ENCODE measurements around the gene AGAP3. TPM values are rescaled to one million over a fixed set of nuclear protein-coding genes. Genes with fewer than 3 reads are reported as not detected.

The AGAP3 gene
- total RNA-seq, 2 donors from 2014 or later, result 52.1 to 62.8 TPM

- H3K27me3 ChIP-seq (replicated peaks; ENCODE audit: insufficient read depth), result no peaks in the 10 kb centered on the region
- no peak for ATAC-seq (ENCODE audit: insufficient number of reproducible peaks, low FRiP score, low read depth)
- H3K9me3 ChIP-seq, result no peaks in the 10 kb centered on the region
- H3K27ac ChIP-seq, result no peak overlapping the region
- H3K4me1 ChIP-seq (ENCODE audit: control insufficient read depth in 1 of 2, low read depth in 2 of 2), result no peaks in the 10 kb centered on the region
- no peak for TF ChIP-seq CTCF (IDR thresholded peaks at IDR 0.05)
- peaks cover 53% of the 10 kb centered on the region for H3K36me3 ChIP-seq
- no peak for DNase-seq (ENCODE audit: low spot score)
- no peak overlapping the region for H3K4me3 ChIP-seq
These were observed 47.9 kb downstream of the AGAP3 start for GRCh38 chr7:151133986-151134742.

- no peak for TF ChIP-seq CTCF (IDR thresholded peaks at IDR 0.05)
- no peak for DNase-seq (ENCODE audit: low spot score)
- H3K27ac ChIP-seq, result no peak overlapping the region
- H3K36me3 ChIP-seq, result peaks cover 49% of the 10 kb centered on the region
- H3K9me3 ChIP-seq, result no peaks in the 10 kb centered on the region
- H3K4me3 ChIP-seq, result no peak overlapping the region
- ATAC-seq (ENCODE audit: insufficient number of reproducible peaks, low FRiP score, low read depth), result no peak
- H3K27me3 ChIP-seq (replicated peaks; ENCODE audit: insufficient read depth), result no peaks in the 10 kb centered on the region
- no peaks in the 10 kb centered on the region for H3K4me1 ChIP-seq (ENCODE audit: control insufficient read depth in 1 of 2, low read depth in 2 of 2)
These were observed 48.7 kb downstream of the AGAP3 start for GRCh38 chr7:151134743-151135524.

GRCh38 chr7:151135525-151135845 lies 49.2 kb downstream of the AGAP3 start:
- Histone ChIP-seq H3K4me3 (no peak overlapping the region), H3K27ac (no peak overlapping the region), H3K36me3 (peaks cover 47% of the 10 kb centered on the region), H3K27me3 (replicated peaks; ENCODE audit: insufficient read depth) (no peaks in the 10 kb centered on the region), H3K9me3 (no peaks in the 10 kb centered on the region), H3K4me1 (ENCODE audit: control insufficient read depth in 1 of 2, low read depth in 2 of 2) (no peaks in the 10 kb centered on the region)
- no peak for ATAC-seq (ENCODE audit: insufficient number of reproducible peaks, low FRiP score, low read depth)
- no peak for TF ChIP-seq CTCF (IDR thresholded peaks at IDR 0.05)
- DNase-seq (ENCODE audit: low spot score), result no peak

GRCh38 chr7:151135866-151136843 lies 49.9 kb downstream of the AGAP3 start:
- H3K36me3 ChIP-seq, result peaks cover 47% of the 10 kb centered on the region
- DNase-seq (ENCODE audit: low spot score), result no peak
- H3K4me1 ChIP-seq (ENCODE audit: control insufficient read depth in 1 of 2, low read depth in 2 of 2), result no peaks in the 10 kb centered on the region
- no peak for ATAC-seq (ENCODE audit: insufficient number of reproducible peaks, low FRiP score, low read depth)
- no peaks in the 10 kb centered on the region for H3K27me3 ChIP-seq (replicated peaks; ENCODE audit: insufficient read depth)
- TF ChIP-seq CTCF (IDR thresholded peaks at IDR 0.05), result no peak
- no peak overlapping the region for H3K27ac ChIP-seq
- H3K9me3 ChIP-seq, result no peaks in the 10 kb centered on the region
- H3K4me3 ChIP-seq, result no peak overlapping the region

All from thoracic aorta (tissue), 2 donors.